ENCODE data around the gene PRDM5. TPM values are rescaled to one million over a fixed set of nuclear protein-coding genes. Genes with fewer than 3 reads are reported as not detected.
A peak's percentile ranks its signal among the peaks of the same experiment; 100 is the strongest.

PRDM5 gene
- total RNA-seq, 1 donor from 2014 or later = 21.9 TPM

DNA sequence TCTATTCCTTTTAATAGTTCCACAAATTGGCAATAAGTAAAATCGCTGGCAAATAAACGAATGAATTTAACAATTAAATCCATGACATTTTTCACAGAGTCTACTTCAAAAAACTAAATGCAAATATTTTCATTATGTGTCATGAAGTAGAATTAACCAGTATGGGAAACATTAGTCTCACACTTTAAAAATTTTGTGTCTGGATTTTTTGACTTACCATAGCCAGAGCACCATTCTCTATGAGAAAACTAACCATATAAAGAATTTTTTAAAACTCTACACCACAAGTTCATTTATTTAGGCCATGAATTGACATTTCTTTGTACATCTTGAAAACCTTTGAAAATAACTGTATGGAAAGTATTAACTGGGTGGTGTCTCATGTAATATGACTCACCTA is 41.2 kb downstream of the PRDM5 start:
- no peak for DNase-seq (ENCODE audit: low read depth, low spot score)
- TF ChIP-seq, protein P1, sequence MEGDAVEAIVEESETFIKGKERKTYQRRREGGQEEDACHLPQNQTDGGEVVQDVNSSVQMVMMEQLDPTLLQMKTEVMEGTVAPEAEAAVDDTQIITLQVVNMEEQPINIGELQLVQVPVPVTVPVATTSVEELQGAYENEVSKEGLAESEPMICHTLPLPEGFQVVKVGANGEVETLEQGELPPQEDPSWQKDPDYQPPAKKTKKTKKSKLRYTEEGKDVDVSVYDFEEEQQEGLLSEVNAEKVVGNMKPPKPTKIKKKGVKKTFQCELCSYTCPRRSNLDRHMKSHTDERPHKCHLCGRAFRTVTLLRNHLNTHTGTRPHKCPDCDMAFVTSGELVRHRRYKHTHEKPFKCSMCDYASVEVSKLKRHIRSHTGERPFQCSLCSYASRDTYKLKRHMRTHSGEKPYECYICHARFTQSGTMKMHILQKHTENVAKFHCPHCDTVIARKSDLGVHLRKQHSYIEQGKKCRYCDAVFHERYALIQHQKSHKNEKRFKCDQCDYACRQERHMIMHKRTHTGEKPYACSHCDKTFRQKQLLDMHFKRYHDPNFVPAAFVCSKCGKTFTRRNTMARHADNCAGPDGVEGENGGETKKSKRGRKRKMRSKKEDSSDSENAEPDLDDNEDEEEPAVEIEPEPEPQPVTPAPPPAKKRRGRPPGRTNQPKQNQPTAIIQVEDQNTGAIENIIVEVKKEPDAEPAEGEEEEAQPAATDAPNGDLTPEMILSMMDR (conservative IDR thresholded peaks at IDR 0.05) = no peak
- Mint-ChIP-seq H3K27ac (ENCODE audit: unreplicated experiment) (no peak overlapping the region), H3K4me1 (no peaks in the 10 kb centered on the region), H3K9me3 (peaks cover 8% of the 10 kb centered on the region), H3K36me3 (ENCODE audit: low read depth) (peaks cover 22% of the 10 kb centered on the region), H3K4me3 (no peak overlapping the region), H3K27me3 (ENCODE audit: low read depth) (no peaks in the 10 kb centered on the region)

DNA sequence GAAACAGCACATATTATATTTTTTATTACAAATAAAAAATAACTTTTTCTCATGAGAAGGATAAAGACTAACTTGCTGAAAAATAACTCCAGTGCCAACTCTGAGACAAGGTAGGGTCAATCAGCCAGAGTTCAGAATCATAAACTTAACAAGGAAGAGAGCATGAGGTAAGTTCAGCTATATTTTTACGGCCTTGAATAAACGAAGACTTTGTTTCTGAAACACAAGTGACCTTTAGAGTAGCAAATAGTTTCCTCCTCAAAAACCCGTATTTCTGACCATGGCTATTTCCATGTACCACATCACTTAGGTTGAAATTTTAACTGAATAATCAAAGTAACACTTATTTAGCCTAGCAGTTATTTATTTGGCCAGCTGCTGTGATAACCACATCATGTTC is 45.5 kb downstream of the PRDM5 start:
- TF ChIP-seq, protein P1 (conservative IDR thresholded peaks at IDR 0.05) = no peak
- peaks cover 22% of the 10 kb centered on the region for H3K36me3 Mint-ChIP-seq (ENCODE audit: low read depth)
- H3K27ac Mint-ChIP-seq (ENCODE audit: unreplicated experiment) = no peak overlapping the region
- H3K4me3 Mint-ChIP-seq = no peak overlapping the region
- DNase-seq (ENCODE audit: low read depth, low spot score) = no peak
- peaks cover 4% of the 10 kb centered on the region for H3K4me1 Mint-ChIP-seq
- no peaks in the 10 kb centered on the region for H3K27me3 Mint-ChIP-seq (ENCODE audit: low read depth)
- H3K9me3 Mint-ChIP-seq = peaks cover 12% of the 10 kb centered on the region

DNA sequence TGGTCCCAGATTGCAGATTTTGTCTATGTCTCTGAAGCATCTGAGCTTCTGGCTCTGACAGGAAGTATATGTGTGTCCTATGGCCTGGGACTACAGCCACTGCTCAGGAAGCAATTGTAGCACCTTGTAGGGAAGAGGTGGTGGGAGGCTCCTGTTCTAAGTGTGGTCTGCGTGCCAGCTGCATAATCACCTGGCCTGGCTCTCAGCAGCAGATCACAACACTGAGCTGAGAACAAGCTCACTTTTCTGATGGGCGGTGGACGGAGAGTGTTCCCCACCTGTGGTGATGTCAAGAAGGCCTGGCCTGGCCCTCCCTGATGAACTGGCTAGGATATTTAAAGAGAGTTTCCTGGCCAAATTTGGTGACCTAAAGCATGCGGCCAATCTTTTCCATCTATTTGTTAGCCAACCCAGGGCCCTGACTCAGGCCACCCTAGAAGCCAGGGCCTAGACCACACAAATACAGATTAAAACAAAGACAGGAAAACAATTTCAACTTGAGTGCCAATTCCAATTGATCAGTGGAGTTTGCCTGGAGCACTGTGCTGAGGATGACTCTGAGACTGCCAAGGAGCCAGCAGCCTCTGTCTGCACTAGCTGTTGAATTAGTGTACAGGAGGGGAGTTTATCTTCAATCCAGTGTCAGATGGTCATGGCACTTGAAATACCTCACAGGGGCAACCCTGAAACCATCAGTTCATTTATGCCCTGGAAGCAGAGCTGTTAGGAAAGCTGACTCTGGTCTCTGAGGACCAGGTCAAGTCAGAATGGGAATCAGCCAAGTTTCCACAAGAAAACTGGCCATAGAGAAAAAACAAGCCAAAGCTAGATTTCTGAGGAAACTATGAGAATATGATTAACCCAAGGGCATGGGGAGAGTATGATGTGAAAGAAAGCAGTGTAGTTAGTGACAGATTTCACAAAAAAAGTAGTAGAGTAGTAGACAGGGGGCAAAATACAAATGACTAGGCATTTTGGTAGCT is 47.4 kb downstream of the PRDM5 start:
- H3K9me3 Mint-ChIP-seq = peaks cover 10% of the 10 kb centered on the region
- no peak overlapping the region for H3K4me3 Mint-ChIP-seq
- H3K36me3 Mint-ChIP-seq (ENCODE audit: low read depth) = peaks cover 11% of the 10 kb centered on the region
- peak overlapping the region; percentile 79 for H3K27ac Mint-ChIP-seq (ENCODE audit: unreplicated experiment)
- H3K4me1 Mint-ChIP-seq = peaks cover 4% of the 10 kb centered on the region
- H3K27me3 Mint-ChIP-seq (ENCODE audit: low read depth) = no peaks in the 10 kb centered on the region
- TF ChIP-seq, protein P1 (conservative IDR thresholded peaks at IDR 0.05) = no peak
- no peak for DNase-seq (ENCODE audit: low read depth, low spot score)

DNA sequence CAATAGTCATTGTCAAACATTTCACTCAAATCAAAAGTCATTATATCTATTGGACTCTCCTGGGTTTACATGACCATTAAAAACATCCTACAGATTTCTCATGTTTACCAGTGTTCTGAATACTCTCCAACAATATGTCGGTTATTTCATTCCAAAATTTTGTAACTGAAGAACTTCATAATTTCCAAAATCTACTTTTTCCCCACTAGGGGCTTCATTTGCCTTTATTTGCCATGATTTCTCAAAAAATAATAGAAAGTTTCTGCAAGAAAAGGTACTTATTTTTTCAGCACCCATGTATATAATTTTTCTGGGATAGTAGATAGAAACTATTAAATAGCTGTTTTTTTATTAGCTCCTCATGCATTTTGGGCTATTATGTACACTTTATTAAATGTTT is 49.0 kb downstream of the PRDM5 start:
- no peak for DNase-seq (ENCODE audit: low read depth, low spot score)
- Mint-ChIP-seq H3K36me3 (ENCODE audit: low read depth) (peaks cover 4% of the 10 kb centered on the region), H3K27ac (ENCODE audit: unreplicated experiment) (no peak overlapping the region), H3K27me3 (ENCODE audit: low read depth) (no peaks in the 10 kb centered on the region), H3K9me3 (peaks cover 4% of the 10 kb centered on the region), H3K4me3 (no peak overlapping the region), H3K4me1 (peaks cover 4% of the 10 kb centered on the region)
- TF ChIP-seq, protein P1 (conservative IDR thresholded peaks at IDR 0.05) = peak; percentile 48

DNA sequence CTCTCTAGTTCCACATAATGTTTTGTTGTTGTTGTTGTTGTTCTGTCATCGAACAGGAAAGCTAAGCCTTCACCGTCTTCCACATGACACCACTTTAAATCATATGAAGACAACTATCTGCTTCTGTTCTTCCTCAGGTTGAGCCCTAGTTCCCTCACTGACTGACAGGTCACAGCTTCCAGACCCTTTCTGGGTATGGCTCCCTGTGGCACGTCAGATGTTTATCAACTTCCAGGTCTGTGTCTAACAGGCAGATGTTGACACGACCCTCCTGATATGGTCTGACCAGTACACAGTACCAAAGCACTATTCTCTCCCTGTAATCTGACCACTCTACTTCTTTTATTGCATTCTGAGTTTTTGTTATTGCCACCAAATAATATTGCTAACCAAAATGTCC is 51.4 kb downstream of the PRDM5 start:
- peaks cover 3% of the 10 kb centered on the region for H3K36me3 Mint-ChIP-seq (ENCODE audit: low read depth)
- no peaks in the 10 kb centered on the region for H3K27me3 Mint-ChIP-seq (ENCODE audit: low read depth)
- peaks cover 4% of the 10 kb centered on the region for H3K4me1 Mint-ChIP-seq
- TF ChIP-seq, protein P1 (conservative IDR thresholded peaks at IDR 0.05) = no peak
- no peak overlapping the region for H3K4me3 Mint-ChIP-seq
- H3K9me3 Mint-ChIP-seq = peaks cover 4% of the 10 kb centered on the region
- no peak for DNase-seq (ENCODE audit: low read depth, low spot score)
- no peak overlapping the region for H3K27ac Mint-ChIP-seq (ENCODE audit: unreplicated experiment)

Data from neural crest cell (in vitro differentiated cells).